Liver (tissue), 9 donors: ENCODE measurements around the gene GIGYF1. TPM values are rescaled to one million over a fixed set of nuclear protein-coding genes. Genes with fewer than 3 reads are reported as not detected.
A peak's percentile ranks its signal among the peaks of the same experiment; 100 is the strongest.

Experiments
- DNase-seq: peaks from one replicate; pipeline ENCODE4 v3.0.0-alpha.2; 2017; ENCODE audit warnings: low spot score
- H3K27ac ChIP-seq, 2 donors: one replicate each; pipeline ENCODE4 v1.7.0; 2013; ENCODE audit warnings: inconsistent platforms in 2 of 2, low read length in 2 of 2, control low read depth in 1 of 2, low read depth in 1 of 2, mild to moderate bottlenecking in 1 of 2
- H3K27me3 ChIP-seq, 4 donors: one replicate each; pipeline versions ENCODE4 v1.6.1 to v1.7.0; 2013; ENCODE audit warnings: low read length in 3 of 4, inconsistent platforms in 1 of 4, mild to moderate bottlenecking in 1 of 4, moderate library complexity in 1 of 4; ENCODE audit not compliant: control insufficient read depth in 4 of 4, insufficient read depth in 4 of 4
- H3K36me3 ChIP-seq, 4 donors: one replicate each; pipeline versions ENCODE4 v1.6.1 to v1.7.0; 2013; ENCODE audit warnings: low read length in 3 of 4, mild to moderate bottlenecking in 3 of 4, low read depth in 1 of 4, moderate library complexity in 1 of 4; ENCODE audit not compliant: control insufficient read depth in 4 of 4, insufficient read depth in 3 of 4
- H3K4me1 ChIP-seq, 4 donors: one replicate each; pipeline versions ENCODE4 v1.6.1 to v1.7.0; 2013; ENCODE audit warnings: low read length in 3 of 4, mild to moderate bottlenecking in 3 of 4, moderate library complexity in 1 of 4; ENCODE audit not compliant: control insufficient read depth in 4 of 4, insufficient read depth in 4 of 4
- H3K4me3 ChIP-seq, 3 donors: one replicate each; pipeline versions ENCODE4 v1.6.1 to v1.7.0; 2013; ENCODE audit warnings: low read length in 3 of 3, control low read depth in 1 of 3, low read depth in 1 of 3, mild to moderate bottlenecking in 1 of 3
- H3K9ac ChIP-seq, 2 donors: one replicate each; pipeline ENCODE4 v1.7.0; 2013; ENCODE audit warnings: low read length in 2 of 2, mild to moderate bottlenecking in 2 of 2, moderate library complexity in 2 of 2, control low read depth in 1 of 2, low read depth in 1 of 2
- H3K9me3 ChIP-seq, 4 donors: one replicate each; pipeline versions ENCODE4 v1.6.1 to v1.7.0; 2013; ENCODE audit warnings: low read length in 3 of 4; ENCODE audit not compliant: control insufficient read depth in 4 of 4
- ATF3 ChIP-seq: IDR thresholded peaks from 2 replicates; pipeline ENCODE4 v1.6.1; 2016; ENCODE audit warnings: antibody characterized with exemption
- EGR1 ChIP-seq, 2 donors: IDR thresholded peaks; 2 replicates each; pipeline ENCODE4 v1.6.1; 2016 to 2018; ENCODE audit warnings: antibody characterized with exemption in 2 of 2, low read depth in 2 of 2
- FOXA1 ChIP-seq: IDR thresholded peaks from 2 replicates; pipeline ENCODE4 v1.6.1; 2016; ENCODE audit warnings: antibody characterized with exemption
- FOXA2 ChIP-seq: IDR thresholded peaks from 2 replicates; pipeline ENCODE4 v1.6.1; 2016; ENCODE audit warnings: antibody characterized with exemption
- GABPA ChIP-seq, 2 donors: IDR thresholded peaks in 1 of 2; conservative IDR thresholded peaks in 1 of 2; 2 replicates each; pipeline ENCODE4 v1.6.1; 2016; ENCODE audit warnings: antibody characterized with exemption in 2 of 2, mild to moderate bottlenecking in 1 of 2, moderate library complexity in 1 of 2
- HNF4A ChIP-seq, 2 donors: conservative IDR thresholded peaks; 2 replicates each; pipeline ENCODE4 v1.6.1; 2016; ENCODE audit warnings: antibody characterized with exemption in 2 of 2, mild to moderate bottlenecking in 2 of 2
- HNF4G ChIP-seq: IDR thresholded peaks from 2 replicates; pipeline ENCODE4 v1.6.1; 2016; ENCODE audit warnings: antibody characterized with exemption
- JUND ChIP-seq, 2 donors: IDR thresholded peaks; 2 replicates each; pipeline ENCODE4 v1.6.1; 2016; ENCODE audit warnings: antibody characterized with exemption in 2 of 2
- RAD21 ChIP-seq, 2 donors: IDR thresholded peaks; 2 replicates each; pipeline ENCODE4 v1.6.1; 2016; ENCODE audit warnings: antibody characterized with exemption in 2 of 2, mild to moderate bottlenecking in 2 of 2
- SP1 ChIP-seq: IDR thresholded peaks from 2 replicates; pipeline ENCODE4 v1.6.1; 2018; ENCODE audit warnings: antibody characterized with exemption, mild to moderate bottlenecking
- TAF1 ChIP-seq: conservative IDR thresholded peaks from 2 replicates; pipeline ENCODE4 v1.6.1; 2016; ENCODE audit warnings: antibody characterized with exemption, mild to moderate bottlenecking
- WGBS: extraction: QIAGEN DNeasy Blood & Tissue Kit; methylation state at CpG from one replicate; pipeline ENCODE4 v1.1.7; 2013; 5-methylcytosine and 5-hydroxymethylcytosine counted together
- polyA plus RNA-seq, 2 donors: library from polyadenylated mRNA; stranded (reverse) in 1 of 2; unstranded in 1 of 2; fragments of 200-250 nt in 1 of 2; fragments of >200 nt in 1 of 2; fragmentation: Nextera tagmentation in 1 of 2; extraction: Ambion mirVana in 1 of 2; gene quantifications; one replicate each; pipeline versions ENCODE4 v1.2.1 to v1.2.3, GENCODE V29; 2013 to 2015
- total RNA-seq, 2 donors: library from RNA; depleted of rRNA; stranded (reverse); fragments of >200 nt; gene quantifications; one replicate each; pipeline ENCODE4 v1.2.3, GENCODE V29; 2014
- TF ChIP-seq, protein P1 (sequence below): fragments of 150-350 bp; IDR thresholded peaks from 2 replicates; pipeline ENCODE4 v1.5.1; 2017; ENCODE audit warnings: improper control_type of control experiment, low read depth, low read length; ENCODE audit not compliant: missing input control
- TF ChIP-seq, protein P2 (sequence below): IDR thresholded peaks from 2 replicates; pipeline ENCODE4 v1.6.1; 2016; ENCODE audit warnings: antibody characterized with exemption
- TF ChIP-seq, protein P3 (sequence below): IDR thresholded peaks from 2 replicates; pipeline ENCODE4 v1.6.1; 2016; ENCODE audit warnings: antibody characterized with exemption
- donor health status: healthy.
- donor health status: healthy.
- donor health status: healthy.
- donor health status: healthy.
- donor health status: healthy.

GIGYF1 gene
- total and polyA plus RNA-seq, 4 donors = 6.8 to 12.7 (median 10.1) TPM

DNA sequence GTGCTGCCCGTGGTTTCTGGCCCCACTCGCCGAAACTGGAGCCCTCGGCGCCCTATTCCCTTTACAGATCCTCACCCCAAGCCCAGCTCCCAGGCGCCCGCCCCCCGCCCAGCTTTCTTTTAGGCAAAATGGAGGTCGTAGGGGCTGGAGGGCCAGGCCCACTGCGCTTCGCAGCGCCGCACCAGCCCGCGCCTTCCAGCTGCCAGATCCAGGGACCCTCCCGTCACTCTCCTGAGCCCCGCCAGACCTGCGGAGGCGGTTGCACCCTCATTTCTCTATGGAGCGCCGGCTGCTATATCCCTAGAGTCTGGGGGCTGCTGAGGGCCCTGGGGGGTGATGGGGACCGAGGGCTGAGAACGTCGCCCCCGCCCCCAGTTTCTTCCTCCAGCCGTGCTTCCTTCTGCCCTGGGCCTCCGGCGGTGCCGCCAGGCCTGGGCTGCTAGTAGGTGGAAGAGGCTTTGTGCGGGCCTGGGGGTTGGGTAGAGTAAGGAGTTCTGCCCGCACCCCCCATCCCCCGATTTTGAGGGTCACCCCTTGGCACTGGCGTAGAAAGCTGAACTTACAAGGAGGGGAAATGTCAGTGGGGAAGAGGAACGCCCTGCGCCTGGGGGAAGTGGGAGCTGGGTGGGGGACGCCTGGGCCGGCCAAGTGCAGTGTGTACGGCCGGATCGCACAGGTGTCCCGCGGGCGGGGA, 19.5 kb downstream of the GIGYF1 start:
- no peak for DNase-seq
- under 1% methylated on average over 43 of the region's 43 CpGs for WGBS
- Histone ChIP-seq H3K36me3 (peaks cover 9 to 26% (median 14%) of the 10 kb centered on the region in 4 donors), H3K27ac (peak overlapping the region; percentile 94 to 100), H3K4me3 (peak overlapping the region; percentile 81 to 92 (median 91)), H3K9ac (peak overlapping the region; percentile 70 to 77), H3K27me3 (no peaks in the 10 kb centered on the region), H3K4me1 (peaks cover 0 to 11% (median 7%) of the 10 kb centered on the region in 4 donors), H3K9me3 (no peaks in the 10 kb centered on the region)
- TF ChIP-seq JUND (IDR thresholded peaks at IDR 0.05) = no peak

GRCh38 chr7:100673942-100674410, 20.1 kb downstream of the GIGYF1 start:
- Histone ChIP-seq H3K27ac (peak overlapping the region; percentile 94 to 100), H3K4me1 (peaks cover 0 to 11% (median 7%) of the 10 kb centered on the region in 4 donors), H3K9me3 (no peaks in the 10 kb centered on the region), H3K4me3 (peak overlapping the region; percentile 81 to 92 (median 91)), H3K36me3 (peaks cover 6 to 23% (median 11%) of the 10 kb centered on the region in 4 donors), H3K27me3 (no peaks in the 10 kb centered on the region), H3K9ac (peak overlapping the region; percentile 70 to 84)
- under 1% methylated on average over 34 of the region's 34 CpGs for whole genome bisulfite sequencing
- TF ChIP-seq ATF3 (no peak), GABPA (IDR thresholded peaks at IDR 0.05 in 1 of 2, conservative IDR thresholded peaks at IDR 0.05 in 1 of 2) (no peak), RAD21 (IDR thresholded peaks at IDR 0.05) (no peak), TAF1 (no peak), JUND (IDR thresholded peaks at IDR 0.05) (no peak), SP1 (no peak), EGR1 (IDR thresholded peaks at IDR 0.05; ENCODE audit: low read depth in 2 of 2) (no peak), HNF4G (no peak), HNF4A (conservative IDR thresholded peaks at IDR 0.05) (no peak), FOXA1 (no peak), FOXA2 (no peak)
- TF ChIP-seq, protein P1, sequence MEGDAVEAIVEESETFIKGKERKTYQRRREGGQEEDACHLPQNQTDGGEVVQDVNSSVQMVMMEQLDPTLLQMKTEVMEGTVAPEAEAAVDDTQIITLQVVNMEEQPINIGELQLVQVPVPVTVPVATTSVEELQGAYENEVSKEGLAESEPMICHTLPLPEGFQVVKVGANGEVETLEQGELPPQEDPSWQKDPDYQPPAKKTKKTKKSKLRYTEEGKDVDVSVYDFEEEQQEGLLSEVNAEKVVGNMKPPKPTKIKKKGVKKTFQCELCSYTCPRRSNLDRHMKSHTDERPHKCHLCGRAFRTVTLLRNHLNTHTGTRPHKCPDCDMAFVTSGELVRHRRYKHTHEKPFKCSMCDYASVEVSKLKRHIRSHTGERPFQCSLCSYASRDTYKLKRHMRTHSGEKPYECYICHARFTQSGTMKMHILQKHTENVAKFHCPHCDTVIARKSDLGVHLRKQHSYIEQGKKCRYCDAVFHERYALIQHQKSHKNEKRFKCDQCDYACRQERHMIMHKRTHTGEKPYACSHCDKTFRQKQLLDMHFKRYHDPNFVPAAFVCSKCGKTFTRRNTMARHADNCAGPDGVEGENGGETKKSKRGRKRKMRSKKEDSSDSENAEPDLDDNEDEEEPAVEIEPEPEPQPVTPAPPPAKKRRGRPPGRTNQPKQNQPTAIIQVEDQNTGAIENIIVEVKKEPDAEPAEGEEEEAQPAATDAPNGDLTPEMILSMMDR = no peak
- TF ChIP-seq, protein P2, sequence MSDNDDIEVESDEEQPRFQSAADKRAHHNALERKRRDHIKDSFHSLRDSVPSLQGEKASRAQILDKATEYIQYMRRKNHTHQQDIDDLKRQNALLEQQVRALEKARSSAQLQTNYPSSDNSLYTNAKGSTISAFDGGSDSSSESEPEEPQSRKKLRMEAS = no peak
- TF ChIP-seq, protein P3, sequence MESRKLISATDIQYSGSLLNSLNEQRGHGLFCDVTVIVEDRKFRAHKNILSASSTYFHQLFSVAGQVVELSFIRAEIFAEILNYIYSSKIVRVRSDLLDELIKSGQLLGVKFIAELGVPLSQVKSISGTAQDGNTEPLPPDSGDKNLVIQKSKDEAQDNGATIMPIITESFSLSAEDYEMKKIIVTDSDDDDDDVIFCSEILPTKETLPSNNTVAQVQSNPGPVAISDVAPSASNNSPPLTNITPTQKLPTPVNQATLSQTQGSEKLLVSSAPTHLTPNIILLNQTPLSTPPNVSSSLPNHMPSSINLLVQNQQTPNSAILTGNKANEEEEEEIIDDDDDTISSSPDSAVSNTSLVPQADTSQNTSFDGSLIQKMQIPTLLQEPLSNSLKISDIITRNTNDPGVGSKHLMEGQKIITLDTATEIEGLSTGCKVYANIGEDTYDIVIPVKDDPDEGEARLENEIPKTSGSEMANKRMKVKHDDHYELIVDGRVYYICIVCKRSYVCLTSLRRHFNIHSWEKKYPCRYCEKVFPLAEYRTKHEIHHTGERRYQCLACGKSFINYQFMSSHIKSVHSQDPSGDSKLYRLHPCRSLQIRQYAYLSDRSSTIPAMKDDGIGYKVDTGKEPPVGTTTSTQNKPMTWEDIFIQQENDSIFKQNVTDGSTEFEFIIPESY = no peak
- DNase-seq = peak; percentile 66
